GM12873 (cell line): ENCODE measurements around the gene CCR4.

Experiments
- CTCF ChIP-seq: IDR thresholded peaks from 2 replicates; pipeline ENCODE4 v1.5.1; 2012; ENCODE audit warnings: low read depth, mild to moderate bottlenecking, moderate library complexity, low read length, control low read depth; ENCODE audit not compliant: insufficient read depth; ENCODE audit errors: missing control alignments

Gene CCR4

GRCh38 chr3:33000691-33001385 is 49.4 kb downstream of the CCR4 start:
- no peak for TF ChIP-seq CTCF

- TF ChIP-seq CTCF = no peak
Observed at GRCh38 chr3:33001889-33002288, 50.4 kb downstream of the CCR4 start.

- no peak for TF ChIP-seq CTCF
Observed at GRCh38 chr3:33003308-33003707, 51.9 kb downstream of the CCR4 start.

GRCh38 chr3:33004205-33004604 is 52.8 kb downstream of the CCR4 start:
- no peak for TF ChIP-seq CTCF

GRCh38 chr3:33004961-33005360 is 53.5 kb downstream of the CCR4 start:
- no peak for TF ChIP-seq CTCF
